Thoracic aorta (tissue), 2 donors: ENCODE data around the gene MICALL2. TPM values are rescaled to one million over a fixed set of nuclear protein-coding genes. Genes with fewer than 3 reads are reported as not detected.

ENCODE experiments used
- ATAC-seq: fragments of 150-250 bp; one replicate; pipeline ENCODE4 v1.8.0; 2017; ENCODE audit warnings: low read depth; ENCODE audit not compliant: insufficient number of reproducible peaks, low FRiP score
- DNase-seq: peaks from one replicate; pipeline ENCODE4 v3.0.0-alpha.2; 2020; ENCODE audit warnings: low spot score
- H3K27ac ChIP-seq, 2 donors: fragments of 200-600 bp; sonication (generic); 1 replicate in 1 of 2; 2 replicates in 1 of 2; pipeline ENCODE4 v1.5.1; 2016; ENCODE audit warnings: mild to moderate bottlenecking in 2 of 2, moderate library complexity in 2 of 2
- H3K27me3 ChIP-seq: fragments of 200-600 bp; sonication (generic); replicated peaks from 2 replicates; pipeline ENCODE4 v1.6.0; 2016; ENCODE audit warnings: mild to moderate bottlenecking; ENCODE audit not compliant: insufficient read depth
- H3K36me3 ChIP-seq: fragments of 200-600 bp; sonication (generic); one replicate; pipeline ENCODE4 v1.5.1; 2016
- H3K4me1 ChIP-seq, 2 donors: fragments of 200-600 bp; sonication (generic); 1 replicate in 1 of 2; 2 replicates in 1 of 2; pipeline versions ENCODE4 v1.5.1 to v1.6.0; 2016; ENCODE audit warnings: low read depth in 2 of 2, mild to moderate bottlenecking in 1 of 2; ENCODE audit not compliant: control insufficient read depth in 1 of 2
- H3K4me3 ChIP-seq: fragments of 200-600 bp; sonication (generic); 2 replicates; pipeline ENCODE4 v1.5.1; 2016; ENCODE audit warnings: mild to moderate bottlenecking
- H3K9me3 ChIP-seq: fragments of 200-600 bp; sonication (generic); 2 replicates; pipeline ENCODE4 v1.5.1; 2016
- CTCF ChIP-seq: fragments of 200-600 bp; sonication (generic); IDR thresholded peaks from one replicate; pipeline ENCODE4 v1.5.1; 2019; ENCODE audit warnings: antibody characterized with exemption
- total RNA-seq, 2 donors: library from RNA; depleted of rRNA; stranded (reverse); fragments of >200 nt; gene quantifications; one replicate each; pipeline versions ENCODE4 v1.1.0 to v1.2.3, GENCODE V29; 2016

The MICALL2 gene
- 10 to 100 TPM; 71.7 to 80.0 TPM for total RNA-seq

- Histone ChIP-seq H3K9me3 (no peaks in the 10 kb centered on the region), H3K27me3 (no peaks in the 10 kb centered on the region), H3K36me3 (no peaks in the 10 kb centered on the region), H3K27ac (peak within 1 kb of the TSS; percentile 90 to 98), H3K4me1 (peaks cover 30 to 79% of the 10 kb centered on the region in 2 donors), H3K4me3 (peak within 1 kb of the TSS; percentile 99)
- peak; percentile 26 for ATAC-seq
- no peak for TF ChIP-seq CTCF
- peak; percentile 57 for DNase-seq
These were observed at the start of gene MICALL2 for GRCh38 chr7:1458683-1459511. Gene MICALL2 (minus strand): TSS chr7:1459470. CDS start chr7:1459326, 144 bp downstream.

DNA sequence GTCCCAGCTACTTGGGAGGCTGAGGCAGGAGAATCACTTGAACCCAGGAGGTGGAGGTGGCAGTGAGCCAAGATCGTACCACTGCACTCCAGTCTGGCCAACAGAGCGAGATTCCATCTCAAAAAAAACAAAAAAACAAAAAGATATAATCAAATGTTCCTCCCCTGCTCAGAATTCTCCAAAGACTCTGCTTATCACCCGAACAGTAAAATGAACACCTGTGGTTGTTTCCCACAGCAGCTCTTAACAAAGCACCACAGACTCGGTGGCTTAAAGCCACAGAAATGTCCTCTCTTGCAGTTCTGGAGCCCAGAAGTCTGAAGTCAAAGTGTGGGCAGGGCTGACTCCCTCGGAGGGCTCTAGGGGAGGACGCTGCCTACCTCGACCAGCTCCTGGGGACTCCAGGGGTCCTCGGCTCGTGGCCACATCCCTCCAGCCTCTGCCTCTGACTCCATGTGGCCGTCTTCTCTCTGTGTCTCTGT, 49.0 kb upstream of the MICALL2 start:
- Histone ChIP-seq H3K4me1 (peaks cover 10 to 19% of the 10 kb centered on the region in 2 donors), H3K9me3 (no peaks in the 10 kb centered on the region), H3K27ac (no peak overlapping the region), H3K4me3 (no peak overlapping the region), H3K36me3 (no peaks in the 10 kb centered on the region), H3K27me3 (no peaks in the 10 kb centered on the region)
- DNase-seq (no peak), ATAC-seq (no peak)
- TF ChIP-seq CTCF, result no peak

- peaks cover 15% of the 10 kb centered on the region for H3K36me3 ChIP-seq
- H3K27me3 ChIP-seq, result no peaks in the 10 kb centered on the region
- no peak overlapping the region for H3K4me3 ChIP-seq
- no peak overlapping the region for H3K27ac ChIP-seq
- DNase-seq (no peak), ATAC-seq (no peak)
- H3K4me1 ChIP-seq, result peaks cover 16 to 20% of the 10 kb centered on the region in 2 donors
- TF ChIP-seq CTCF, result no peak
- no peaks in the 10 kb centered on the region for H3K9me3 ChIP-seq
These were observed 46.7 kb upstream of the MICALL2 start for GRCh38 chr7:1505731-1506550.

- TF ChIP-seq CTCF, result peak; percentile 78
- H3K27ac ChIP-seq, result peak within 1 kb of the TSS; percentile 58 to 68
These were observed 44.8 kb upstream of the MICALL2 start, which contains the start of gene INTS1 for GRCh38 chr7:1503816-1504775. Gene INTS1 (minus strand): TSS chr7:1504389. CDS start chr7:1503960, 429 bp downstream.

More at GRCh38 chr7:1503816-1504775, 44.8 kb upstream of the MICALL2 start, which contains the start of gene INTS1:
- Histone ChIP-seq H3K4me1 (peaks cover 16 to 20% of the 10 kb centered on the region in 2 donors), H3K27me3 (no peaks in the 10 kb centered on the region), H3K36me3 (peaks cover 29% of the 10 kb centered on the region), H3K4me3 (peak within 1 kb of the TSS; percentile 100), H3K9me3 (no peaks in the 10 kb centered on the region)
- DNase-seq, result peak; percentile 61
- ATAC-seq, result peak; percentile 42
